Stimulated activated CD8-positive, alpha-beta memory T cell treated with anti-CD3 and anti-CD28 coated beads, Interleukin-4, amount 100 ng/mL, for 4 hours (primary cell): ENCODE data around the gene HELZ.
"Not testable (repeated sequence)": the region's sequence is repeated elsewhere in the genome, so short reads cannot be mapped to it uniquely, and the experiment has no call there.

Experiments
- DNase-seq, 2 donors: peaks; one replicate each; pipeline ENCODE4 v3.0.0-alpha.2; 2020; ENCODE audit warnings: low read depth in 2 of 2, low spot score in 1 of 2

HELZ gene

GRCh38 chr17:67148352-67148751, 96.6 kb downstream of the HELZ start:
- DNase-seq = no peak

DNA sequence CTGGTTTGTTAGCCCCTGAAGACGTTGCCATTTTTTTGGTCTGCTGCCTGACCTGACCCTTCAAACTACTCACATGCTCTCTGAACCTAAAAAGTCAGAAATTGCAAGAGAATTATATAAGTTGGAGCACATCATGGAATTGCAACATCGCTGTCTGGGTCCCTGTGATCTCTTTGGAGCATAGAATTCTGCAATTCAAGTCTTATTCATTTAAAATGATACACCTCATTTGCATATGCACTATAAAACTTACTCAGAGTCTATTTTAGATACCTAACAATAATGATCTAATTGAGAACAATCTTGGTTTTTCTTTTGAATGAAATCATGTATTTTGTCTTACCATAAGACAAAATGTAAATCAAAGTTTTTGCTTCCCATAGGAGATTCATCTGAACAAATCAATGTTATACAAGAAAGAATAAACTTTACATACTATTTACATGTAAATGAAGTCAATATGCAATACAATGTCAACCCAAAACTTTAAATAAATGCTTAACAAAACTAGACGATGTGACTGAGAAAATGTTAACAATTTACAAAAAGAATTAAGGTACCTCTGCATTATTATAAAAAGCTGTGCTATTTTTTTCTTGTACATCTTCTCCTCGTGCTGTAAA, 99.7 kb downstream of the HELZ start:
- no peak for DNase-seq

- DNase-seq = no peak
Measured at GRCh38 chr17:67143318-67143717, 101.7 kb downstream of the HELZ start.

DNA sequence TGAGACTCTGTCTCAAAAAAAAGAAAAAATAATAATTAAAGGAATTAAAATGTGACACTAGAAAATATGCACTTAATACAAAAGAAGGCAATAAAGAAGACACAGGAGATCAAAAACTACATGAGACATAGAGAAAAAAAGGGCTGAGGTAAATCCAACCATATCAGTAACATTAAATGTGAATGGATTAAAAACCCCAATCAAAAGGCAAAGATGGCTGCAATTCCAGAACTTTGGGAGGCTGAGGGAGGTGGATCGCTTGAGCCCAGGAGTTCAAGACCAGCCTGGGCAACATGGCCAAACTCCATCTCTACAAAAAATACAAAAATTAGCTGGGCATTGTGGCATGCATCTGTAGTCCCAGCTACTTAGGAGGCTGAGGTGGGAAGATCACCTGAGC, 103.0 kb downstream of the HELZ start:
- DNase-seq = not testable (repeated sequence)

DNA sequence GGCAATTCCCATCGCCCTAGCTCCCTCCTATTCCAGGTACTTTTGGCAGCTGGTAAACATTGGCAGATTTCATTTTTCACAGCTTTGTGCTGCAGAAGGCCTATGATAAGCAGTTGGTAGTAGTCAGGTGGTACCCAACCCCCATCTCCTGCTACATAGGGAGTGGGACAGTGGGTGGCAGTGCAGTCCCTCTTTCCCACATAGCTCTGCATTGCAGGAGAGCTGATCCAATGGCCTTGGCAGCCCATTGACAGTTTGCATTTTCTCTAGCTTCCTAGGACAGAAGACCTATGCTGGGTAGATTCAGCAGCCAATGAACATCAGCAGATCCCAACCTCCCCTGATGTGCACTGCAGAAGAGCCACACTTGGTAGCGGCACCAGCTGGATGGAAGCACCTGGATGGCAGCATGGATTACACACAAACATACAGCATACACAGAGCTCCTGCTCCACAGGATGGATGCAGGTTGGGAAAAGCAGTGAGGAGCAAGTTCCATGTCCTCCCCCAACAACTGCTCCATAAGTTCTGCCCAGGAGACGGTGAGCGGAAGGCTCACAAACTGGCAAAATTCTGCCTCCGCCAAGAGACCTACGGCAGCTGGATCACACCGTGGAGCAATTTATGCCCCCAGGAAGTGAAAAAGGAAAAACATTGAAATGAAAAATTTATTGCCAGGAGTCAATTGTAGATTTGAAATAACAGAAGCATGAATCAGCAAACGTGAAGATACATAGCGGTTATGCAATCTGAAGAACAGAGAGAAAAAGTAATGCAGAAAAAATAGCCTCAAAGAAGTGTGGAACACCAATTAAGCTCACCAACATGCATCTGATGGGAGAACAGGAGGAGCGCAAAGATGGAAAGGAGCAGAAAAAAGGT, 105.0 kb downstream of the HELZ start:
- no peak for DNase-seq

- DNase-seq = no peak
Measured at GRCh38 chr17:67139289-67139688, 105.7 kb downstream of the HELZ start.

DNA sequence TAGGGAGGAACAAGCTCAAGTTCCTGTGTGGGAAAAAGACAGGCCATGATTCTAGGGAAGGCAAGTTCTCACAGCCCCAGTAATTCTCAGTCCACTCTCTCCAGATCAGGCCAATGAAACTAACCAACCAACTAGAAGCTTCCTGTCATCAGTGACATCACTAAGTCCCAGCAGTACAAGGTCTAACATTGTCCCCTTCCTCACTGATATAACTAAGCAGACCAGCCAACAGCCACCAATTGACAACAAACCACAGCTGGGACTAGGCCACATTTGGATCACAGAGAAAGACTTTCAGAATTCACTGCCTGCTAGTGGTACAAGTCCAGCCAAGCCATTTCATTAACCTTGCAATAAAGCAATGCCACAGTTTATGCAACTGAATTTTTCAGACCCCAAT, 106.6 kb downstream of the HELZ start:
- no peak for DNase-seq

GRCh38 chr17:67137860-67138259, 107.1 kb downstream of the HELZ start:
- no peak for DNase-seq

- DNase-seq = no peak
Measured at GRCh38 chr17:67137026-67137370, 108.0 kb downstream of the HELZ start.

DNA sequence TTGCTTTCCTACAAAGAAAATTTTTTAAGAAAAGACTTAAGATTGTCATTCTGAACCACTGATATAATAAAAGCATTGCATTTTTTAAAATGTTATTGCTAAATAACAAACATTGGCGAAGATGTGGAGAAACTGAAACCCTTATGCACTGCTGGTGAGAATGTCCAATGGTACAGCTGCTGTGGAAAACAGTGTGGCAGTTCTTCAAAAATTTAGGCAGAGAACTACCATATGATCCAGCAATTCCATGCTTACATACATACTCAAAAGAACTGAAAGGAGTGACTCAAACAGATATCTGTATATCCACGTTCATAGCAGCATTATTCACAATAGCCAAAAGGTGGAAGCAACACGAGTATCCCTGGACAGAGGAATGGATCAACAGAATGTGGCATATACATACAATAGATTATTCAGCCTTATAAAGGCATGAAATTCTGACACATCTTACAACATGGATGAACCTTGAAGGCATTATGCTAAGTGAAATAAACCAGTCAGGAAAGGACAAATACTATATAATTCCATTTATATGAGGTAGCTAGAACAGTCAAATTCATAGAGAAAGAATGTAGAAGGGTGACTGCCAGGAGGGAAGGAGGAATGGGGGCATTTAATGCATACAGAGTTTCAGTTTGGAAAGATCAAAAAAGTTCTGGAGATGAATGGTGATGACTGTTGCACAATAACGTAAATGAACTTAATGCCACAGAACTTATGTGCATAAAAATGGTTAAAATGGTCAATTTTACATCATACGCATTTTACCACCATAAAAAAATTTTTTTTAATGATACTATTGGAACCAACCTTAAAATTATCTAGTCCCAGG, 108.6 kb downstream of the HELZ start:
- DNase-seq = no peak

GRCh38 chr17:67133161-67133560, 111.8 kb downstream of the HELZ start:
- no peak for DNase-seq

GRCh38 chr17:67132366-67132765, 112.6 kb downstream of the HELZ start:
- DNase-seq = no peak

DNA sequence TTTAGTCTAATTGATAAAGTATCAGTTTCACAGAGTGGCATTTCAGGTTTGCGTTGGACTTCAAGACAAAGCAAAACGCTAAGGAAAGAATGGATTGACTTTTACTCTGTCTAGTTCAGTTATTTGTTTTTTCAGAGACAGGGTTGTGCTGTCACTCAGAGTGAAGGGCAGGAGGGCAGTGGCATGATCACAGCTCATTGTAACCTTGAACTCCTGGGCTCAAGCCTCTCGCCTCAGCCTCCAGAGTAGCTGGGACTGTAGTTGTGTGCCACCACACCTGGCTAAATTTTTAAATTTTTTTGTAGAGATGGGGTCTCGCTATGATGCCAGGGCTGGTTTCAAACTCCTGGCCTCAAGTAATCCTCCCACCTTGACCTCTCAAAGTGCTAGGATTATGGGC, 114.2 kb downstream of the HELZ start:
- no peak for DNase-seq

DNA sequence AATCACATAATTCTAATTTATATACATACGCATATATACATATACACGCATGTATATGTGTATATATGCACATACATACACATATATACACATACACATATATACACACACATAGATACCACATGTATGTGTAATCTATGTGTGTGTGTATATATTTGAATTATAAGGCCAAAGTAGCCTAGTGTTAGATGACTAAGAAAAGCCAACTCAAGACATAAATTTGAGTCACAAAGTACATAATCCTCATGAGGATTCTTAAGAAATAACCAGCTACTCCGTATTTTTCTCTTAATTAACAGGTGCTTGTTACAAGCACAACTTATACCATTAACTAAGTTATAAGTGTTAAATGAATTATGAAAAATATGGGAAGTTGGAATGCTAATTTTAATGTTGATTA, 115.7 kb downstream of the HELZ start:
- no peak for DNase-seq

DNA sequence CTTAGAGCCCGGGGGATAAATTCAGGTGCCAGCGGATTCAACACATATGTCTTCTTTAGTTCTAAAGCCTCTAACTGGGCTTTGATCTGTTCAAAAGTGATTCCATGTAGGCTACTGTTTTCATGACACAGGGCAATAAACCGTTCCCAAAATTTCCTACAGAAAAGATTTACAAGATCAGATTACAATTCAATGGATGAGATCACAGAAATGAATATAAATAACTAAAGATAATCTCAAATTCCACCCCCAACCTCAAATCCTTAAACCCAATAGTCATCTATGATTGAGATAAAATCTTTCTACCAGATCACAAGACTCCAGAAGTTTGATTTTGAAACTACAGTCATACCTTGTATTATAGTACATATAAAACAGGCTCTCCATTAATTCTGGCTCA, 116.3 kb downstream of the HELZ start:
- no peak for DNase-seq

GRCh38 chr17:67127925-67128324, 117.1 kb downstream of the HELZ start:
- DNase-seq = no peak

- no peak for DNase-seq
Measured at GRCh38 chr17:67126983-67127382, 118.0 kb downstream of the HELZ start.

DNA sequence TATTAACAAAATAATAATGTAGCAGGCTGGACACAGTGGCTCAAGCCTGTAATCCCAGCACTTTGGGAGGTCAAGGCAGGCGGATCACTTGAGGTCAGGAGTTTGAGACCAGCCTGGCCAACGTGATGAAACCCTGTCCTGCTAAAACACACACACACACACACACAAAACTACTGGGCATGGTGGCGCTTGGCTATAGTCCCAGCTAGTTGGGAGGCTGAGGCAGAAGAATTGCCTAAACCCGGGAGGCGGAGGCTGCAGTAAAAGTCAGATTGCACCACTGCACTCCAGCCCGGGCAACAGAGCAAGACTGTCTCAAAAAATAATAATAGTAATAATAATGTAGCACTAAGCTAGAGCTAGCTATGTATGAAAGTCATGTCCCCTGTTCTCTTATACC, 118.5 kb downstream of the HELZ start:
- DNase-seq = not testable (repeated sequence)

DNA sequence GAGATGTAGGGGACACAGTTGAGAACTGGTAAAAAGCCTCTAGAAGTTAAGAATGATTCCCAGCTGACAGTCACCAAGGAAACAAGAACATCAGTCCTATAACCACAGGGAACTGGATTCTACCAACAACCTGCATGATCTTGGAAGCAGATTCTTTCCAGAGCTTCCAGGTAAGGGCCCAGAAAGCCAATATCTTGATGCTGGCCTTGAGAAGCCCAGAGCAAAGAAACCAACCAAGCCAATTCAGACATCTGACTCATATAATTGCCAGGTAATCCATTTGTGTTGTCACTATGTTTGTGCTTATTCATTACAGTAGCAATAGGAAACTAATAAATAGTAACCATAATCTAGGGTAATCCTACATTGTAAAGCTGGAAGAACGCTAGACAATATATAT, 119.1 kb downstream of the HELZ start:
- DNase-seq = no peak

DNA sequence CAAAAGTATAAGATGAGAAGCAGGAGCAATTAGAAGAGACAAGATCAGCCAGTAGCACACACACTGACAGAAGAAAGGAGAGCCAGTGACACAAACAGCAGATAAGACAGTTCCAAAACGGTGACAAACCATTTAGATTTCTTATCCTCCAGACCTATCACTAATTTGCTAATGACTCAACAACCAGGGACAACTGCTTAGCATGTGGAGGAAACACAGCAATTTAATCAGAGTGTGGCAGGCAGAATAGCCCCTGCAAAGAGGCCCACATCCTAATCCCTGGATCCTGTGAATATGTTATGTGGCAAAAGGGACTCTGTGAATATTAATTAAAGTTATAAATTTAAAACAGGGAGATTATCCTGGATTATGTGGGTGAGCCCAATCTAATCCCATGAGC, 119.6 kb downstream of the HELZ start:
- DNase-seq = no peak

GRCh38 chr17:67124450-67125148, 120.4 kb downstream of the HELZ start:
- no peak for DNase-seq
